Measurements from ENCODE around the gene NAGLU.

DNA sequence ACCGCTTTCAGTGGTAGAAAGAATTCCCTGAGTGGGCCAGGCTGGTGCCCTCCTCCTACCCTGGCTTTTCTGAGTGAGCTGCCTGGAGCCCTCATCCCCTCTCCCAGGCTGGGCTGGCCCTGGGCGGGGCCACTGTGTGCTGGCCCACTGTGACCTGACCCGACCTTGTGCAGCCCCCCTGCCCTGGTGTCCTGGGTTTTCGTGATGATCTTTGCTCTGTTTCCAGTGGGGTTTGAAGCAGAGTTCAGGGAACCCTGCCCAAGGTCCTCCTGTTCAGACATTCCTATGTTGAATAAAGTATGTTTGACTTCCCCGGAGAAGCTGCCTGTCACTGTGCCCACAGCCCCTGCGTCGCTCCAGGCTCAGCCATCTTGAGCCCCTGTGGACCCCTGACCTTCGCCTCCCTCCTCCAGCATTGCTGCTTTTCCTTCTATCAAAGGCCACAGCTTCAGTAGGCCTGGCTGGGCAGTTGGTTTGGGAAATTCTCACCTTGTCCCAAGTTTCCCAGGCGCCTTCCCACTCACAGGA, 13.7 kb upstream of the NAGLU start:
- TF ChIP-seq, protein P1, sequence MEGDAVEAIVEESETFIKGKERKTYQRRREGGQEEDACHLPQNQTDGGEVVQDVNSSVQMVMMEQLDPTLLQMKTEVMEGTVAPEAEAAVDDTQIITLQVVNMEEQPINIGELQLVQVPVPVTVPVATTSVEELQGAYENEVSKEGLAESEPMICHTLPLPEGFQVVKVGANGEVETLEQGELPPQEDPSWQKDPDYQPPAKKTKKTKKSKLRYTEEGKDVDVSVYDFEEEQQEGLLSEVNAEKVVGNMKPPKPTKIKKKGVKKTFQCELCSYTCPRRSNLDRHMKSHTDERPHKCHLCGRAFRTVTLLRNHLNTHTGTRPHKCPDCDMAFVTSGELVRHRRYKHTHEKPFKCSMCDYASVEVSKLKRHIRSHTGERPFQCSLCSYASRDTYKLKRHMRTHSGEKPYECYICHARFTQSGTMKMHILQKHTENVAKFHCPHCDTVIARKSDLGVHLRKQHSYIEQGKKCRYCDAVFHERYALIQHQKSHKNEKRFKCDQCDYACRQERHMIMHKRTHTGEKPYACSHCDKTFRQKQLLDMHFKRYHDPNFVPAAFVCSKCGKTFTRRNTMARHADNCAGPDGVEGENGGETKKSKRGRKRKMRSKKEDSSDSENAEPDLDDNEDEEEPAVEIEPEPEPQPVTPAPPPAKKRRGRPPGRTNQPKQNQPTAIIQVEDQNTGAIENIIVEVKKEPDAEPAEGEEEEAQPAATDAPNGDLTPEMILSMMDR (IDR thresholded peaks at IDR 0.05; ENCODE audit: low read depth, low read length, poor library complexity, severe bottlenecking) = no peak
- TF ChIP-seq EZH2phosphoT487 (IDR thresholded peaks at IDR 0.05; ENCODE audit: borderline replicate concordance, low read length) = no peak

Measured in DOHH2 (cell line).